H54 (cell line): ENCODE data around the gene GRIA1.

Experiments
- DNase-seq: peaks from one replicate; pipeline ENCODE4 v3.0.0; 2011; ENCODE audit warnings: low spot score, mixed read lengths; ENCODE audit not compliant: insufficient read length
- FAIRE-seq: peaks from 3 replicates; lab custom pipeline; 2011; peaks lifted over from hg19 to GRCh38; lab: Jason Lieb, UNC
- POLR2A ChIP-seq: IDR thresholded peaks from 2 replicates; pipeline ENCODE4 v1.6.1; 2011; ENCODE audit warnings: low read depth, mild to moderate bottlenecking, low read length

Gene GRIA1

GRCh38 chr5:153742060-153742459 lies 251.6 kb downstream of the GRIA1 start:
- FAIRE-seq = no peak
- TF ChIP-seq POLR2A = no peak
- DNase-seq = no peak

DNA sequence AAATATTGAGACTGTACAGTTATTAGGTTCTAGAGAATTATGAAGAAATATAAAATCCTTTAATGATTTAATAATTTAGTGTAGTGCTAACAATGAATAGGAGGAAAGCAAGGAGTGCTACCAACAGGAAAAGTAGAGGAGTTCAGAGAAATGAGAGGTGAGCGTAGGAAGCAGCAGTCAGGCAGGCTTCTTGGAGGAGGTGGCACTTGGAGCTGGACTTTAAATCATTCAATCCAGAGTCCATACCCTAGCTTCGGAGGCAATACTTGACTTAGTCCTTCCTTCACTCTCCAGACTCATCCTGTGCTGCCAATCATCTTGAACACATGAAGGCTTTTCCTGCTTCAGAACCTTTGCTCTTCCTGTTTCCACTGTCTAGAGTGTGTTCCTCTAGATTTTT lies 254.3 kb downstream of the GRIA1 start:
- no peak for DNase-seq
- no peak for FAIRE-seq
- TF ChIP-seq POLR2A = no peak

GRCh38 chr5:153745778-153746395 lies 255.4 kb downstream of the GRIA1 start:
- FAIRE-seq (no peak), DNase-seq (no peak)
- TF ChIP-seq POLR2A = no peak

DNA sequence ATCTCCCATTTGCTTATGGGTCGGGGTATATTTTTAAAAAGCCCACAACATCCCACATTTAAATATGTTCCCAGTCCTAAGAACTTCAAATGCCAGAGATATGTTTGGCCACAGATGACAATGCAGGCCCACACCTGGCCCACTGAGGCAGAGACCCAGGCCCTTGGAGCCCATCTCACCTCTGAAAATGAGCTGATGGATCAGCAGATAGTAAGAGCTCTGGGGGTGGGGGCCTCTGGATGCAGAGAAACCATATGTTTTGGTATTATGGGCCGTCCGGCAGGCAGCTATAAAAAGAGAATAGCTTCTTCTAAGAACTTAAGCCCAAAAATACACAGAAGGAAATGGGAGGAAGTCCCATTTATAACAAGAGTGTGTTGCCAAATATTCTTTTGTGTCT lies 256.0 kb downstream of the GRIA1 start:
- no peak for DNase-seq
- no peak for FAIRE-seq
- no peak for TF ChIP-seq POLR2A

DNA sequence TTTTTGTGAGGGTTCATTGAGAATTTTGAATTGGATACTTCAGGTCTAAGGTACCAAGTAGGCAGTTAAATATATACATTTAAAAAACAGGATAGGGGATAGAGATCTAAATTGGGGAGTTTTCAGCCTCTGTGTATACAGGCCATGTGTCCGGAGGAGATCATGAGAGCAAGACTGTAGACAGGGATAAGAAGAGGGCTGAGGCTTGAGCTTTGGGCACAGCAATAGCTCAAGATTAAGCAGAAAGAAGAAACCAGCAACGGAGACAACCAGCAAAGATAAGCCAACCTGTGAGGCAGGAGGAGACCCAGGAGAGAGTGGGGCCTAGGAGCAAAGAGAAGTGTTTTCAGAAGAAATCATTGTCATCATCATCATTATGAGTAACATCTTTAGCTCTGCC lies 258.4 kb downstream of the GRIA1 start:
- TF ChIP-seq POLR2A = no peak
- no peak for DNase-seq
- FAIRE-seq = no peak

- TF ChIP-seq POLR2A = no peak
- no peak for DNase-seq
- FAIRE-seq = no peak
Observed at GRCh38 chr5:153749960-153750359, 259.5 kb downstream of the GRIA1 start.

GRCh38 chr5:153751251-153751650 lies 260.8 kb downstream of the GRIA1 start:
- DNase-seq (no peak), FAIRE-seq (no peak)
- no peak for TF ChIP-seq POLR2A

GRCh38 chr5:153752890-153753289 lies 262.4 kb downstream of the GRIA1 start:
- TF ChIP-seq POLR2A = no peak
- DNase-seq = no peak
- no peak for FAIRE-seq

DNA sequence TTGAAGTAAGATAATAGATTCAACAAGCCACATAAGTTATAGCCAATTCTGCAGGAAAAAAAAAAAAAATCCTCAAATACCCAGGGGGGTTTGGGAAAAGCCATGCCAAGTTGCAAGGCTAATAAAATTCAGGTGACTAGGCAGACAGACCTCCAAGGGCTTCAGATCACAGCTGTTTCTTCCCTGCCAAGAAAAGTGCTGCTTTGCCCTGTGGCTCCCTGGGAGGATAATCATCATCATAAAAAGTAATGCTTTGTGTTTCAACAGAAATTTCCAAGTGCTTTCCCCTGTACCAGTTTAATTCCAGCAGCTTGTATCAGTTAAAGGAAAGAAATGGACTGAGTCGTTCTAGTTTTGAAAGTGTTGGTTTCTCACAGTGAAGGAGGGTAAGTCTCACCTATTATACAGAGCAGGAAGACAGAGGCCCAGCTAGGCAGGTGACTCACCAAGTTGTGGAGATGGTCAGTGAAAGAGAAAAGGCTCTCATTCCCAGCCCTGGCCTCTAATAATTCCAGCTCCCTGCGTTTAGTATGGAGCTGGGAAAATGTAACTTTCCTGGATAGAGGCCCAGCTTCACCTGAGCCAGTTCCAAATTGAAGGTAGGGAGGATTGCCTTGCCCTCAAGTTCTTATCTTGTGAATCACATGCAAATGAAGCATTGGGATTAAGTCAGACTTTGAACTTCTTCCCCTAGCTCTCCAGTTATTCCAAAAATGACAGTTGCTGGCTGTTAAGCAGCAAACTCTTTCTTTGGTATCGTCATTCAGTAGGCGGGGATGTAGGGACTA lies 263.4 kb downstream of the GRIA1 start:
- no peak for DNase-seq
- no peak for FAIRE-seq
- no peak for TF ChIP-seq POLR2A

DNA sequence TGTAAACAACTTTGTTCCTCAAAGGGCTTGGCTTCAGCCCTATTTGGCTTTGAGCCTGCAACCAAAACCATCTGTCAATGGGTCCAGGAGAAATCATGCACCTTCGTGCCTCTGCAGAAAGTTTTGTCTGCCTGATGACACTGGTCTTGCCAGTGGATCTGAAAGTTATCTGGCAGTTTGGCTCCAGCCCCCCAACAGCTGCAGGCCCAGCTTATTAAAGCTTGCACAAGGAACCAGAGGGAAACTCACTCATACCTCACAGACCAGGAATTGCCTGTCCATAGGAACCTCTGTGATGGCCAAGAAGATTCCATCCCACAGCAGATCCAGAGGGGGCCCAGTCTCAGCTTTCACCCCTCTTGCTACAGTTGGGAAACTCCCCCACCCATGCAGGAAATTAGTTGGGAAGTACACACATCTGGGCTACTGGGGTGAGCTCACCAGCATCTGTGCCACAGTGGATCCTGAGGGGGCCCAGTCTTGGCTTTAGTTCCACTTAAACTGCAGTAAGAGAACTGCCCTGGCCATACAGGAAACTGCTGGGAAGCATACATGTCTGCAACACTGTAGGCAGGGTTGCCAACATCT lies 265.5 kb downstream of the GRIA1 start:
- FAIRE-seq = no peak
- DNase-seq = no peak
- TF ChIP-seq POLR2A = no peak

DNA sequence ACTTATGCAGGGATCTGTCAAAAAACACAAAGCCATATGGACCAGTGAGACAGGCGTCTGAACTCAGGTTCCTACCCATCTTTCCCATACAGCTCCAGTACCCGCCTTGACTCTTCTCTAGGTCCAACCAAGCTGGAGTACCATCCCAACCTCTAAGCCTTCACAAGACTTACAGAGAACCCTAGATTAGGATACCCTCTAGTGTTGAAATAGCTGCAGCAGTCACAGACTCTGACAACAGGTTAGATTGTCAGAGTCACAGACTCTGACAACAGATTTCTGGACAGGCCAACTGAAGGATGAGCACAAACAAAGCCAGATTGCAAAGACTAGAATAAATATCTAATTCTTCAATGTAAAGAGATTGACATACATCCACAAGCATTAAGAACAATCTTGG lies 266.1 kb downstream of the GRIA1 start:
- DNase-seq (no peak), FAIRE-seq (no peak)
- no peak for TF ChIP-seq POLR2A

- no peak for DNase-seq
- FAIRE-seq = no peak
- no peak for TF ChIP-seq POLR2A
Observed at GRCh38 chr5:153765987-153766386, 275.5 kb downstream of the GRIA1 start.

- DNase-seq (no peak), FAIRE-seq (no peak)
- no peak for TF ChIP-seq POLR2A
Observed at GRCh38 chr5:153767221-153768188, 277.0 kb downstream of the GRIA1 start.
